Esophagus (tissue), 2 donors: ENCODE data around the gene SFMBT2. TPM values are rescaled to one million over a fixed set of nuclear protein-coding genes. Genes with fewer than 3 reads are reported as not detected.
"Not testable (repeated sequence)": the region's sequence is repeated elsewhere in the genome, so short reads cannot be mapped to it uniquely, and the experiment has no call there.

Experiments used
- H3K27ac ChIP-seq, 2 donors: one replicate each; pipeline ENCODE4 v1.5.1; 2013; ENCODE audit warnings: low read depth in 2 of 2, mild to moderate bottlenecking in 2 of 2, inconsistent platforms in 1 of 2, low read length in 1 of 2, moderate library complexity in 1 of 2
- H3K27me3 ChIP-seq, 2 donors: one replicate each; pipeline ENCODE4 v1.6.1; 2013; ENCODE audit warnings: low read length in 2 of 2, control low read depth in 1 of 2, mild to moderate bottlenecking in 1 of 2; ENCODE audit not compliant: insufficient read depth in 2 of 2, control insufficient read depth in 1 of 2
- H3K36me3 ChIP-seq, 2 donors: one replicate each; pipeline ENCODE4 v1.6.1; 2013; ENCODE audit warnings: low read length in 1 of 2; ENCODE audit not compliant: control insufficient read depth in 2 of 2, insufficient read depth in 2 of 2
- H3K4me1 ChIP-seq, 2 donors: one replicate each; pipeline ENCODE4 v1.6.1; 2013; ENCODE audit warnings: low read length in 1 of 2; ENCODE audit not compliant: control insufficient read depth in 2 of 2, insufficient read depth in 2 of 2
- H3K4me3 ChIP-seq, 2 donors: one replicate each; pipeline ENCODE4 v1.5.1; 2013; ENCODE audit warnings: low read length in 2 of 2, mild to moderate bottlenecking in 2 of 2, low read depth in 1 of 2, moderate library complexity in 1 of 2
- H3K9me3 ChIP-seq, 2 donors: one replicate each; pipeline ENCODE4 v1.6.1; 2013; ENCODE audit warnings: mild to moderate bottlenecking in 2 of 2, low read depth in 1 of 2, low read length in 1 of 2, moderate library complexity in 1 of 2; ENCODE audit not compliant: control insufficient read depth in 2 of 2, insufficient read depth in 1 of 2
- WGBS, 2 donors: extraction: QIAGEN DNeasy Blood & Tissue Kit; methylation state at CpG; one replicate each; pipeline ENCODE4 v1.1.7; 2013; 5-methylcytosine and 5-hydroxymethylcytosine counted together
- polyA plus RNA-seq, 2 donors: library from polyadenylated mRNA; stranded (reverse); fragments of 200-250 nt; gene quantifications; one replicate each; pipeline ENCODE4 v1.2.3, GENCODE V29; 2013
- donor health status: healthy with polysubstance abuse.
- donor health status: Bipolar disorder and iron deficiency.

SFMBT2 gene
- polyA plus RNA-seq, 2 donors = 0.45 to 0.55 TPM

GRCh38 chr10:7392301-7392700 lies 18.5 kb downstream of the SFMBT2 start:
- not testable (repeated sequence) for H3K4me3 ChIP-seq, H3K27me3 ChIP-seq, H3K27ac ChIP-seq, H3K4me1 ChIP-seq, H3K36me3 ChIP-seq, H3K9me3 ChIP-seq
- 88 to 89% methylated on average over 5 of the region's 5 CpGs for WGBS, 2 donors

DNA sequence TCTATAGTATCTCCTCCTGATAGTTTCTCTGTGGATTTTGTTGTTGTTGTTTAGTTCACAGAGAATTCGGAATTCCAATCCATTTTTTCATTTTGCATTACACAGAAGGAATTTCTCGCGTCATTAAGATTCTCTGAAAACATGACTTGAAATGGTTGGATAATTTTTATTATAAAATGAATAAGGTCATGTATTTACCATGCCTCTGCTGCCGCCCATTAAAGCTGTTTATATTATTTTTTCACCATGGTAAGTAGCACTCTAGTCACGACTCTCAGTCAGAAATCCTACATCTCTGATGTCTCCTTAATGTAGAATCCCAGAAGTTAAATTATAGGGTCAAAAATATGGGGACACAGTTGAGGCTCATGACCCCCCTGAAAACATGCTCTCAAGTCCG lies 19.1 kb downstream of the SFMBT2 start:
- Histone ChIP-seq H3K36me3 (no peaks in the 10 kb centered on the region), H3K4me1 (no peaks in the 10 kb centered on the region), H3K4me3 (no peak overlapping the region), H3K27ac (no peak overlapping the region), H3K27me3 (no peaks in the 10 kb centered on the region), H3K9me3 (no peaks in the 10 kb centered on the region)
- 88 to 91% methylated on average over 6 of the region's 6 CpGs for WGBS, 2 donors

DNA sequence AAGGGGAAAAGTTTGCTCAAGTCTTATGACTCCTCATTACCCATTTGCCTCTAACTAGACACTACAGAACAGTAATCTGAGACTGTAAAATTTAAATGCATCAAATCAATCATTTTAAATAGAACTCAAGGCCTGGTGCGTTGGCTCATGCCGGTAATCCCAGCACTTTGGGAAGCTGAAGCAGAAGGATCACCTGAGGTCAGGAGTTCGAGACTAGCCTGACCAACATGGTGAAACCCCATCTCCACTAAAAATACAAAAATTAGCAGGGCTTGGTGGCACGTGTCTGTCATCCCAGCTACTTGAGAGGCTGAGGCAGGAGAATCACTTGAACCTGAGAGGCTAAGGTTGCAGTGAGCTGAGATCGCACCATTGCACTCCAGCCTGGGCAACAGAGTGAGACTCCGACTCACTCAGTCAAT lies 20.1 kb downstream of the SFMBT2 start:
- H3K27me3 ChIP-seq = not testable (repeated sequence)

GRCh38 chr10:7389844-7390243 lies 21.0 kb downstream of the SFMBT2 start:
- H3K4me1 ChIP-seq = no peaks in the 10 kb centered on the region
- H3K4me3 ChIP-seq = no peak overlapping the region
- no peaks in the 10 kb centered on the region for H3K36me3 ChIP-seq
- H3K27ac ChIP-seq = no peak overlapping the region
- no peaks in the 10 kb centered on the region for H3K9me3 ChIP-seq
- 65 to 79% methylated on average over 3 of the region's 3 CpGs for WGBS, 2 donors
- no peaks in the 10 kb centered on the region for H3K27me3 ChIP-seq

More for the DNA sequence above, 20.1 kb downstream of the SFMBT2 start:
- not testable (repeated sequence) for H3K27ac ChIP-seq, H3K9me3 ChIP-seq, H3K36me3 ChIP-seq, H3K4me3 ChIP-seq, H3K4me1 ChIP-seq
- WGBS, 2 donors = 90 to 93% methylated on average over 6 of the region's 6 CpGs

GRCh38 chr10:7389346-7389745 lies 21.5 kb downstream of the SFMBT2 start:
- Histone ChIP-seq H3K9me3 (no peaks in the 10 kb centered on the region), H3K27me3 (no peaks in the 10 kb centered on the region), H3K4me3 (no peak overlapping the region), H3K27ac (no peak overlapping the region), H3K36me3 (no peaks in the 10 kb centered on the region), H3K4me1 (no peaks in the 10 kb centered on the region)
- WGBS, 2 donors = 78 to 83% methylated on average over 2 of the region's 2 CpGs

DNA sequence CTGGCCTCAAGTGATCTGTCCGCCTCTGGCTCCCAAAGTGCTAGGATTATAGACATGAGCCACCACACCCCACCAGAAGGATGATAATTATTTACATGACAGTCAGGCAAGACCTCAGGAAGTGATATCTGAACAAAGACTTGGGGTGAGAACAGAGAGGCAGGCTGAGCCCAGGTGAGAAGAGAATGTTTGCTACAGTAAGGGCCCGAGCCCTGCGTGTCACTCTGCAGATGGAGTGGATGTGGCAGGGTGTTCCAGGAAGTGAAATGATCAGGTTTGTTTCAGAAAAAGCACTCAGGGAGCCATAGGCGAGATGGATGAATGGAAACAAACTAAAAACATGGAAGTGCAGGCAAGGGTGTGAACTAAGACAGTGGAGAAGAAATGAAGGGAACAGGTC lies 22.2 kb downstream of the SFMBT2 start:
- no peaks in the 10 kb centered on the region for H3K27me3 ChIP-seq
- H3K27ac ChIP-seq = no peak overlapping the region
- 81 to 84% methylated on average over 4 of the region's 4 CpGs for WGBS, 2 donors
- H3K4me1 ChIP-seq = no peaks in the 10 kb centered on the region
- no peaks in the 10 kb centered on the region for H3K9me3 ChIP-seq
- no peaks in the 10 kb centered on the region for H3K36me3 ChIP-seq
- no peak overlapping the region for H3K4me3 ChIP-seq

GRCh38 chr10:7388149-7388548 lies 22.7 kb downstream of the SFMBT2 start:
- not testable (repeated sequence) for H3K4me3 ChIP-seq, H3K27me3 ChIP-seq, H3K27ac ChIP-seq, H3K36me3 ChIP-seq, H3K9me3 ChIP-seq, H3K4me1 ChIP-seq
- WGBS, 2 donors = 88 to 100% methylated on average over 1 of the region's 1 CpG

- Histone ChIP-seq H3K4me3 (no peak overlapping the region), H3K27me3 (no peaks in the 10 kb centered on the region), H3K4me1 (no peaks in the 10 kb centered on the region), H3K9me3 (no peaks in the 10 kb centered on the region), H3K36me3 (no peaks in the 10 kb centered on the region), H3K27ac (no peak overlapping the region)
- WGBS, 2 donors = 76 to 79% methylated on average over 7 of the region's 7 CpGs
Measured at GRCh38 chr10:7385114-7385513, 25.7 kb downstream of the SFMBT2 start.

DNA sequence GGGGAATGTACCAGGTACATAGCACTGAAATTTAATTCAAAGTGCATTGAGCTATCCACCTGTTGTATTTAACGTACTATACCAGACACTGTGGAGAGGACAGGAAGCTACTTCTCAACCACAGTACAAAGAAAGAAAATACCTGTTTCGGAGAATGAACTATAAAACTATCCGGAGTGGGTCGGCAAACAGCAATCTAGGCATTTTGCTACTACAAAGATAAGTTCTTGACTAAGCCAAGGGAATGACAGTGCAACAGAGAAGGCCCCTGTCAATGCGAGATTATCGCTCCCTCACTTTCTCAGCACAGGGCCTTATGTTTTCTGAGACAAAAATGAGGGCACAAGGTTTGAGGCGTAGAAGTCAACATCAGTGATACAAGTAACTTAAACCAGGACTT lies 27.4 kb downstream of the SFMBT2 start:
- no peaks in the 10 kb centered on the region for H3K4me1 ChIP-seq
- H3K27me3 ChIP-seq = no peaks in the 10 kb centered on the region
- WGBS, 2 donors = 71 to 79% methylated on average over 7 of the region's 7 CpGs
- no peaks in the 10 kb centered on the region for H3K9me3 ChIP-seq
- no peaks in the 10 kb centered on the region for H3K36me3 ChIP-seq
- H3K27ac ChIP-seq = no peak overlapping the region
- no peak overlapping the region for H3K4me3 ChIP-seq

DNA sequence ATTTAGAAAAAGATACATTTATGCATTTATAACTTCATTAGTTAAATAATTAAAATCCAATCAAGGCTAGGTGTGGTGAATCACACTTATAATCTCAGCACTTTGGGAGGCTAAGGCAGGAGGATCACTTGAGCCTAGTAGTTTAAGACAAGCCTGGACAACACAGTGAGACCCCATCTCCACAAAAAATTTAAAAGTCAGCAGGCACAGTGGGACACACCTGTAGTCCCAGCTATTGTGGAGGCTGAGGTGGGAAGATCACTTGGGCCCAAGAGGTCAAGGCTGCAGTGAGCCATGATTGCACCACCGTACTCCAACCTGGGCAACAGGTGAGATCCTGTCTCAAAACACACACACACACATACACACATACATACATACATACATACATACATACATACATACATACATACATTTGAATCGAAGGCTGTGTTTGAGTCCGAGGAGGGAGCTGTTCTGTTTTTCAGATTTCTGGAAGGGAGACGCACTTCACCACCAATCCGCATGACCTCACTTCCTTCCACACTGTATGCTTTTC lies 30.1 kb downstream of the SFMBT2 start:
- no peaks in the 10 kb centered on the region for H3K27me3 ChIP-seq
- no peak overlapping the region for H3K27ac ChIP-seq
- H3K4me1 ChIP-seq = no peaks in the 10 kb centered on the region
- WGBS, 2 donors = 94 to 99% methylated on average over 5 of the region's 5 CpGs
- no peak overlapping the region for H3K4me3 ChIP-seq
- no peaks in the 10 kb centered on the region for H3K9me3 ChIP-seq
- no peaks in the 10 kb centered on the region for H3K36me3 ChIP-seq
